Tibial artery (tissue), 4 donors: Measurements from ENCODE around the gene CCDC40.

Experiments
- DNase-seq, 2 donors: peaks; one replicate each; pipeline ENCODE4 v3.0.0-alpha.2; 2019
- H3K27ac ChIP-seq, 2 donors: fragments of 200-600 bp; sonication (generic) in 1 of 2; 1 replicate in 1 of 2; 2 replicates in 1 of 2; pipeline ENCODE4 v1.5.1; 2018 to 2019; ENCODE audit warnings: mild to moderate bottlenecking in 1 of 2
- H3K27me3 ChIP-seq, 2 donors: fragments of 200-600 bp; sonication (generic) in 1 of 2; one replicate each; pipeline versions ENCODE4 v1.5.1 to v1.6.0; 2016 to 2019
- H3K36me3 ChIP-seq, 3 donors: fragments of 200-600 bp; sonication (generic) in 2 of 3; one replicate each; pipeline ENCODE4 v1.5.1; 2016 to 2019; ENCODE audit warnings: mild to moderate bottlenecking in 2 of 3
- H3K4me1 ChIP-seq, 4 donors: fragments of 200-600 bp; sonication (generic) in 2 of 4; 1 replicate in 3 of 4; 2 replicates in 1 of 4; pipeline ENCODE4 v1.5.1; 2016 to 2019
- H3K4me3 ChIP-seq, 2 donors: fragments of 200-600 bp; sonication (generic) in 1 of 2; 1 replicate in 1 of 2; 2 replicates in 1 of 2; pipeline ENCODE4 v1.5.1; 2018 to 2019; ENCODE audit warnings: mild to moderate bottlenecking in 2 of 2
- H3K9me3 ChIP-seq, 3 donors: fragments of 200-600 bp; sonication (generic) in 1 of 3; one replicate each; pipeline ENCODE4 v1.5.1; 2016 to 2019
- intact Hi-C: fragments of 100-400 bp; cut with DNase I; formaldehyde crosslinking; loops from one replicate; pipeline ENCODE4 v1.15.0; 2023; ENCODE audit warnings: low total_unique reads
- TF ChIP-seq, protein P1 (sequence below), 2 experiments: fragments of 200-600 bp in 1 of 2; fragments of 450-650 bp in 1 of 2; IDR thresholded peaks; one replicate each; pipeline ENCODE4 v1.5.1; 2017 to 2019; ENCODE audit warnings: antibody characterized with exemption in 2 of 2, mild to moderate bottlenecking in 1 of 2, moderate library complexity in 1 of 2

Gene CCDC40

DNA sequence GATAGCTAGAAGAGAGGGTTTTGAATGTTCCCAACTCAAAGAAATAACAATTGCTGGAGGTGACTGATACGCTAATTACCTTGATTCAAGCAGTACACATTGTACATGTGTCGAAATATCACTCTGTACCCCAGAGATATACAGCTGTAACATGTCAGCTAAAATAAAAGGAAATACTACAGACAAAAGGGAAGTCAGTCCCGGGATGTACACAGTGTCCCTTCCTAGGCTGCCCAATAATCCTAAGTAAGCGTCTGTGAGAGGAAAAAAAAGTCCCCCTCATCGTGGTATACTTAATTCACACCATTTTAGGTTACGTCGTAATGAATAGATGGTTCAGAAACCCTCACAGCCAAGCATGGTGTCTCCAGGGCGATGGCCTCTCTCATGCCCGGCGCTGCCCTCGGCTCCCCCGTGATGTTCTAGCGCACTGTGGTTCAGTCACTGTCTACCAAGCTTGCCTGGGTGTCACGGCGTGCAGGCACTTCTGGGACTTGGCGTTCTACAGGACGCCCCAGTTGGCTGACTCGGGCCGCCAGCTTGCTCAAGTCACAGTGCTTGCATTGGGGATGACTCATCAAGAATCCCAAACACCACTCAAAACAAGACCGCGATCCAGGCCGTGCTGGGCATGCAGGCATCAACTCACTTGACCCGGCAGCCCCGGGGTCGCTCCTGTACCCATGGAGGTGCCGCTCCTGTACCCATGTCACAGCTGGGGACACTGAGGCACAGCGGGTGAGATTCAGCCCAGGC, 27.6 kb downstream of the CCDC40 start:
- H3K36me3 ChIP-seq: peaks cover 0 to 9% (median under 1%) of the 10 kb centered on the region in 3 donors
- intact Hi-C loops: no loop called here
- H3K9me3 ChIP-seq: no peaks in the 10 kb centered on the region
- no peak overlapping the region for H3K27ac ChIP-seq
- H3K4me1 ChIP-seq: peaks cover 0 to 7% (median 3%) of the 10 kb centered on the region in 4 donors
- TF ChIP-seq, protein P1, sequence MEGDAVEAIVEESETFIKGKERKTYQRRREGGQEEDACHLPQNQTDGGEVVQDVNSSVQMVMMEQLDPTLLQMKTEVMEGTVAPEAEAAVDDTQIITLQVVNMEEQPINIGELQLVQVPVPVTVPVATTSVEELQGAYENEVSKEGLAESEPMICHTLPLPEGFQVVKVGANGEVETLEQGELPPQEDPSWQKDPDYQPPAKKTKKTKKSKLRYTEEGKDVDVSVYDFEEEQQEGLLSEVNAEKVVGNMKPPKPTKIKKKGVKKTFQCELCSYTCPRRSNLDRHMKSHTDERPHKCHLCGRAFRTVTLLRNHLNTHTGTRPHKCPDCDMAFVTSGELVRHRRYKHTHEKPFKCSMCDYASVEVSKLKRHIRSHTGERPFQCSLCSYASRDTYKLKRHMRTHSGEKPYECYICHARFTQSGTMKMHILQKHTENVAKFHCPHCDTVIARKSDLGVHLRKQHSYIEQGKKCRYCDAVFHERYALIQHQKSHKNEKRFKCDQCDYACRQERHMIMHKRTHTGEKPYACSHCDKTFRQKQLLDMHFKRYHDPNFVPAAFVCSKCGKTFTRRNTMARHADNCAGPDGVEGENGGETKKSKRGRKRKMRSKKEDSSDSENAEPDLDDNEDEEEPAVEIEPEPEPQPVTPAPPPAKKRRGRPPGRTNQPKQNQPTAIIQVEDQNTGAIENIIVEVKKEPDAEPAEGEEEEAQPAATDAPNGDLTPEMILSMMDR (IDR thresholded peaks at IDR 0.05): no peak
- no peak overlapping the region for H3K4me3 ChIP-seq
- DNase-seq: peak; percentile 64 to 81
- no peaks in the 10 kb centered on the region for H3K27me3 ChIP-seq

DNA sequence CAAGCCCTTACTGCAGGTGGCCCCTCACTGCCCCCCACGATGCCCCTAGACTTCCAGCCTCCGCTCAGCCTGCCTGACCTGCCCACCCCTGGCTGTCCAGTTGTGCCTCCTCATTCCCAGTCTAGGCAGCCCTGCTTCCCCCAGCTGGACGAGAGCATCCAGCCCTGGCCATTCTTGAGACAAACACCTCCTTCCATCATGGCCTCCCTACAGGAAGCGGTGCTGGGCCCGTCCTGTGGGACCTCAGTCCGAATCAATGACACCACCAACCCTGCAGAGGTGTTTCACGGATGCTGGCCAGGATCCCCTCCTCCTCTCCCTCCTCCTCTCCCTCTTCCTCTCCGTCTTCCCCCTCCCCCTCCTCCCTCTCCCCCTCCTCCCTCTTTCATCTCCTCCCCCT, 28.3 kb downstream of the CCDC40 start:
- no peak for DNase-seq
- Histone ChIP-seq H3K27me3 (no peaks in the 10 kb centered on the region), H3K4me1 (peaks cover 0 to 7% (median 3%) of the 10 kb centered on the region in 4 donors), H3K4me3 (no peak overlapping the region), H3K27ac (no peak overlapping the region), H3K9me3 (no peaks in the 10 kb centered on the region), H3K36me3 (peaks cover 0 to 6% (median 0%) of the 10 kb centered on the region in 3 donors)
- intact Hi-C loops: no loop called here
- TF ChIP-seq, protein P1 (IDR thresholded peaks at IDR 0.05): no peak

DNA sequence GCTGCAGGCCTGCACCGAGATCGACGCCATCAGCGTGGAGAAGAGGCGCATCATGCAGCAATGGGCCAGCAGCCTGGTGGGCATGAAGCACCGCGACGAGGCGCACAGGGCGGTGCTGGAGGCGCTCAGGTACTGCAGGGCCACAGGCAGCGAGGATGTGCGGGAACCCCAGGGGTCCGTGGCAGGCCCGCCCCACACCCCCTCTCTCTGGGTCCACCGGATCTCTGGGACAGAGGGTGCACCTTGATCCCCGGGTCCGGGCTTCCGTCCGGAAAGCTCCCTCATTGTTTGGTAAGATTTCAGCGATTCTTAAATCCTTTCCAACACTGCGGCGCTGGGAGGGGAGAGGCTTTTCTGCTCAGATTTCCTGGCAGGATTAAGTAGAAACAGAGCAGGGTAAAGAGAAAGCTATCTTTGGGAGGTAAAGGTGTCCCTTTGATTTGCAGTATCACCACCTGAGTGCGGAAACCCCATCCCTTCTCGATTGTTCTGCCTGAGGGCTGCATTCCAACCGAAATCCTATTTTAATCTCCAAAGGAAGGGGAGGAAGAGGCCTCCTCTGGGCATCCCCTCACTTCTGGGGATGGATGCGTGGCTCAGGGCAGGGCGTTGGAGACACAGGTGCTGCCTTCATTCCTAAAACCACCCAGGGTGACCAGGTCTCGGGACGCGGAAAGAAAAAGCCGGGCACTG, 29.2 kb downstream of the CCDC40 start:
- intact Hi-C loops: no loop called here
- DNase-seq: no peak
- no peak overlapping the region for H3K27ac ChIP-seq

DNA sequence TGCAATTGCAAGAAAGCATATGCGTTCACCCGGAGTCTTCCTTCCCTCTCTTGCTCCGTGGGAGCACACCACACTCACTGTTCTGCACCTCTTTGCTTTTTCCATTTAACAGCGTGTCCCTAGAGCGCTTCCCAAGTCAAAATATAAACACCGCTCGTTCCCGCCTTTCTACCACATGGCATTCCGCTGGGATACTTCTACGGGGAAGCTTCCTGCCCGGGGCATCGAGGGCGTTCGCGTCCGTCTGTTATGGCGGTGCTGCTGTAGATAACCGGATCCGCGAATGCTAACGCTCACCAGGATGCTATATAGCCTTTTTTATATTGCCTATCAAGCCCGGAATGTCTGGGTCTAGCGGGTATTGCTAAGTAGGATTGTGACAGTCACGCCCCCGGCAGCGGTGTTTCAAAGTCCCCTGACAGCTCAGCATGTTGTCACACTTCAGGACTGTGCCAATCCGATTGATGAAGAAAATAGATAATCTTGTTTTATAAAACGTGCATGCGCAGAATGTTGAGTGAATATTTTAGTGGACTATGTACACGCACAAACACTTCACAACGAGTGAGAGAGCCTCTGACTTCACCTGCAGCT, 31.0 kb downstream of the CCDC40 start:
- Histone ChIP-seq H3K4me1 (peaks cover 0 to 20% (median 12%) of the 10 kb centered on the region in 4 donors), H3K27me3 (no peaks in the 10 kb centered on the region), H3K36me3 (no peaks in the 10 kb centered on the region), H3K9me3 (no peaks in the 10 kb centered on the region), H3K27ac (no peak overlapping the region), H3K4me3 (no peak overlapping the region)
- intact Hi-C loops: no loop called here
- DNase-seq: no peak
- TF ChIP-seq, protein P1 (IDR thresholded peaks at IDR 0.05): no peak

More for the DNA sequence above, 29.2 kb downstream of the CCDC40 start:
- Histone ChIP-seq H3K27me3 (no peaks in the 10 kb centered on the region), H3K4me1 (peaks cover 0 to 10% (median 6%) of the 10 kb centered on the region in 4 donors), H3K4me3 (no peak overlapping the region), H3K36me3 (peaks cover 0 to 6% (median 0%) of the 10 kb centered on the region in 3 donors), H3K9me3 (no peaks in the 10 kb centered on the region)
- TF ChIP-seq, protein P1 (IDR thresholded peaks at IDR 0.05): no peak

DNA sequence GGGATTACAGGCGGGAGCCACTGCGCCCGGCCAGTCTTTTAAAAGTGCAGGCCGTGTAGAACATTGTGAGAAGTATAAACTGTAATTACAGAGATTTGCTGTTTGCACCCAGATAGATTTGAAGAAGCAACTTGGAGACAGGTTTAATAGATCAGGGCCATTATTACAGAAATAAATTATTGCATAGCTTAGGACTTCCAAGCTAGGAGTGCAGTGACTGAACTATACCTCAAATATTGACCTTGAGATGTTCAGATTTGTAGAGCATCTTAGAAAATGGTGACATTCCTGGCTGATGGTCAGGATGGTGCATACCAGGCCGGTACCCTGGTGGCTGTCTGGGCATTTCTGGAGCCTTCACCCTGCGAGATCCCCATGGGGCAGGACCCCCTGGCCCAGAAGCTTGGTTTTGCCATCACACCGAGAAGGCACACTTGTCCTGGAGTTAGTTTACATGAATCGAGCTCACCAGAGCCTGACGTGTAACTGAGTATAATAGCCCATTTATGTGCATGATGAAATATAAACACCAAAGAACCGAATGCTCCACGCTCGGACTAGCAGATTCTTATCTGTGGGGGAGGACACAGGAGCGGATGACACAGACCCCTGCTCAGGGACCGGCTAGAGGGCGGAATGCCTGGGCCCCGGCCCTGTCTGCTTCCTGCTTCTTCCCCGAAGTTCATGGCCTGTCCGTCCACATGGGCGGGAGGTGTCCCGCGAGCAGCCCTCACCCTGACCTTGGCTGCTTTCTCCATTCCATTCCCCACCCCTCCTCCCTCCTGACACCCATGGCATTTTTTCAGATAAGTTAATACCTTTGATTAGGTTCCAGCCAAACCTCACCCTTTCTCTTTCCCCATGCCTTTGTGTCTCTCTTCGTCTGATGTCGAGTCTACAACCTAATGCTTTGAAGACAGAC, 32.1 kb downstream of the CCDC40 start:
- intact Hi-C loops: no loop called here
- no peak overlapping the region for H3K27ac ChIP-seq
- TF ChIP-seq, protein P1 (IDR thresholded peaks at IDR 0.05): no peak
- no peak overlapping the region for H3K4me3 ChIP-seq
- no peaks in the 10 kb centered on the region for H3K27me3 ChIP-seq
- DNase-seq: peak in 1 of 2 donors; percentile 41
- H3K9me3 ChIP-seq: no peaks in the 10 kb centered on the region
- H3K4me1 ChIP-seq: peaks cover 0 to 20% (median 12%) of the 10 kb centered on the region in 4 donors
- H3K36me3 ChIP-seq: no peaks in the 10 kb centered on the region
